GM12801 (cell line): ENCODE data around the gene GPX4.

Source experiments
- TF ChIP-seq, protein P1 (sequence below): IDR thresholded peaks from one replicate; pipeline ENCODE4 v1.5.1; 2011; ENCODE audit warnings: control low read depth; ENCODE audit not compliant: insufficient read length; ENCODE audit errors: extremely low read depth

GPX4 gene

DNA sequence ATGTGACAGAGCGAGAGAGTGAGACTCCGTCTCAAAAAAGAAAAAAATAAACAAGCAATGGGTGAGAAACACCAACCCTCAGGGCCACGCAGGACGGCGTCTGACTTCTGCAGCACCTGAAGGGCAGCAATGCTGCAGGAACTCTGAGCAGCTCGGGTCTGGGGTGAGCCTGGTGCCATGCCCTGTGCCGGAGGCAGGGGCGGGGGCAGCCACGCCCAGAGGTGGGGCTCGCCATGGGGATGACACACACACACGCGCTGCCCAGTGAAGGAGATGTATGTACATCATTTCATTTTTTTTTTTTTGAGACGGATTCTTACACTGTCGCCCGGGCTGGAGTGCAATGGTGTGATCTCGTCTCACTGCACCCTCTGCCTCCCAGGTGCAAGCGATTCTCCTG lies 24.3 kb downstream of the GPX4 start:
- TF ChIP-seq, protein P1, sequence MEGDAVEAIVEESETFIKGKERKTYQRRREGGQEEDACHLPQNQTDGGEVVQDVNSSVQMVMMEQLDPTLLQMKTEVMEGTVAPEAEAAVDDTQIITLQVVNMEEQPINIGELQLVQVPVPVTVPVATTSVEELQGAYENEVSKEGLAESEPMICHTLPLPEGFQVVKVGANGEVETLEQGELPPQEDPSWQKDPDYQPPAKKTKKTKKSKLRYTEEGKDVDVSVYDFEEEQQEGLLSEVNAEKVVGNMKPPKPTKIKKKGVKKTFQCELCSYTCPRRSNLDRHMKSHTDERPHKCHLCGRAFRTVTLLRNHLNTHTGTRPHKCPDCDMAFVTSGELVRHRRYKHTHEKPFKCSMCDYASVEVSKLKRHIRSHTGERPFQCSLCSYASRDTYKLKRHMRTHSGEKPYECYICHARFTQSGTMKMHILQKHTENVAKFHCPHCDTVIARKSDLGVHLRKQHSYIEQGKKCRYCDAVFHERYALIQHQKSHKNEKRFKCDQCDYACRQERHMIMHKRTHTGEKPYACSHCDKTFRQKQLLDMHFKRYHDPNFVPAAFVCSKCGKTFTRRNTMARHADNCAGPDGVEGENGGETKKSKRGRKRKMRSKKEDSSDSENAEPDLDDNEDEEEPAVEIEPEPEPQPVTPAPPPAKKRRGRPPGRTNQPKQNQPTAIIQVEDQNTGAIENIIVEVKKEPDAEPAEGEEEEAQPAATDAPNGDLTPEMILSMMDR = no peak

DNA sequence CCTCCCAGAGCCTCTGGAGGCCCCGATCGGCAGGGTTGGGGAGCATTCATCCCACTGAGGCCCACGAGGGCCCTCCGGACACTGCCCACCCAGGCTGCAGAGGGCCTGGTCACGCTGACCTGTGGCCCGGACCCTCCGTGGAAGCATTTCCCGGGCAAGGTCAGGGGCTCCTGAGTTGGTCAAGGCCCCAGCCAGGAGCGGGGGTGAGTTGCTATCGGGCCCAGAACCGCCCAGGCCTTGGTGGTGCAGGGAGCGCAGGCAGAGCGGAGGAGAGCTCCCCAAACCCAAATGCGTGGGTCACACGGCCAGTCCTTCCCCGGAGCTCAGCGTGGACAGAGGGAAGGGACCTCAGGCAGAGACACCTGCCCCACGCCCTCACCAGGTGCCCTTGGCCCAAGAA lies 25.7 kb downstream of the GPX4 start:
- TF ChIP-seq, protein P1 = no peak

DNA sequence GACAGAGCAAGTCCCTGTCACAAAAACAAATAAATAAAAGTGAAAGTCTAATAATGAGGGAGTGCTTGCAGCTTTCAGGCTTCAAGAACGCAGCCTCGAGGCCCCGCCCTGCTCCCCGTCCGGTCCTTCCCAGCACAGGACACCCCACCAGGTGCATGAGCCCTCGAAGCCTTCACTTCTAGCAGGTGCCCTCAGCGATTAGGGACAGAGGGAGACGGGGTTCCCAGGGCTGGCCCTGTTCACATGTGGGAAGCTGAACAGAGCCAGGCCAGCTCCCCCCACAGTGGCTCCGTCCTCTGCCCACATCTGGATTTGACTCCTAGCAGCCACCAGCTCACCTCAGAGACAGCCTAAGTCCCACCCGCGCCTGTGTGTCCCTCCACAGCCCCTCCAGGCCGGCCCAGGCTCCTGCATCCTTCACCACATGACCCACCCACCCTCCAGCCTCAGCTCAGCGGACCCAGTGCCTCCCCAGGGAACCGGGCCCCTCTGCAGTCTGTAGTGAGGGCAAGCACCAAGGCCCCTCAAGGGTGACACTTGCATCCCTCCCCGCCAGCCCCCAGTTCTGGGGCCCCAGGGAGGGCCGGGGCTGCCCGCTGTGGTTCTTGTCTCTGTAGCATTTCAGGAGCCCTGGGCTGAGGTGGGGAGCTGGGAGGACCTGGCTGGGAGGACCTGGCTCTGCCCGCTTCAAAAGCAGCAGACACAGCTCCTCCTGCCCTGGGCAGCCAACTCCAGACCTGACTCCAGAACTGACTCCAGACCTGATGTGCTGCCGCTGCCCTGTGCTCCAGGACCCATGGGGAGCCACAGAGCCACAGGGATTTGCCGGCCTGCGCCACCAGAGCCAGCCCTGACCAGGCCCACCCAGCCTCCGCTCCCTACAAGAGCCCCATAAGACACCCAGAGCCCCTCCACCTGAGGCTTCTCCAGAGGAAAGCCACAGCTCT lies 27.2 kb downstream of the GPX4 start:
- TF ChIP-seq, protein P1 = no peak

DNA sequence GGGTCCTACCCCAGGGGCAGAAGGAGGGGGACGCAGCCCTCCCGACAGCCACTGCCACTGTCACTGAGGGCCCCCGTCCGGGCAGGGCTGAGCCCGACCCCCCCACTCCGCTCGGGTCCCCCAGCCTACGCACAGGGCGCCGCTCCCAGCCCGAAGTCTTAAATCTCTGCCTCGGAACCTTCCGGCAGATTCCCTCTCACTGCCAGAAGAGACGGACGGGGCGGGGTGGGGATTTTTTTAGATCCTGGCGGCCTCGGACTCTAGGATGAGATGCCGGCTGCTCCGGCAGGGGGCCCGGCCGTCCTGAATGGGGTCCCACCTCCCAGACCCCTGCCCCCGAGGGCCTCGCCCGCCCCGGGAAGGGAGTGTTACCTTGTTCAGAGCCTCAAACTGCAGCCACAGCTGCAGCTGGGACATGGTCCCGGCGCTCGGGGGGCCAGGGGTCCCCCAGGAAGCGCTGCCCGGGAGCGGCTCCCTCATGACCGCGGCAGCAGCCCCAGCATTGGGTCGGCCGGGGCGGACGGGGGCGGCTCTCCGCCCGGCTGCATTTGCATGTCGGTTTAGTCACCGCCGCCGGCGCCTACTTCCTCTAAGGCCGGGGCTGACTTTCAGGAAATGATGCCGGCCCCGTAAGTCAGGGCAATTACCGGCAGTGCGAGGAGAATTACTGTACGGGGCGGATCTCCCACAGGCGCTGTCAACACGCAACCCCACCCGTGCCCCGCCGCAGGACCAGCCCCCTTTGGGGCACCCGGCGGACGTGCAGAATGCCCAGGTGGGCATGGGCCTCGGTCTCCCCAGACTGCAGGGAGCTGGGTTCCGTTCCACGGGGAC lies 28.1 kb downstream of the GPX4 start:
- TF ChIP-seq, protein P1 = no peak

DNA sequence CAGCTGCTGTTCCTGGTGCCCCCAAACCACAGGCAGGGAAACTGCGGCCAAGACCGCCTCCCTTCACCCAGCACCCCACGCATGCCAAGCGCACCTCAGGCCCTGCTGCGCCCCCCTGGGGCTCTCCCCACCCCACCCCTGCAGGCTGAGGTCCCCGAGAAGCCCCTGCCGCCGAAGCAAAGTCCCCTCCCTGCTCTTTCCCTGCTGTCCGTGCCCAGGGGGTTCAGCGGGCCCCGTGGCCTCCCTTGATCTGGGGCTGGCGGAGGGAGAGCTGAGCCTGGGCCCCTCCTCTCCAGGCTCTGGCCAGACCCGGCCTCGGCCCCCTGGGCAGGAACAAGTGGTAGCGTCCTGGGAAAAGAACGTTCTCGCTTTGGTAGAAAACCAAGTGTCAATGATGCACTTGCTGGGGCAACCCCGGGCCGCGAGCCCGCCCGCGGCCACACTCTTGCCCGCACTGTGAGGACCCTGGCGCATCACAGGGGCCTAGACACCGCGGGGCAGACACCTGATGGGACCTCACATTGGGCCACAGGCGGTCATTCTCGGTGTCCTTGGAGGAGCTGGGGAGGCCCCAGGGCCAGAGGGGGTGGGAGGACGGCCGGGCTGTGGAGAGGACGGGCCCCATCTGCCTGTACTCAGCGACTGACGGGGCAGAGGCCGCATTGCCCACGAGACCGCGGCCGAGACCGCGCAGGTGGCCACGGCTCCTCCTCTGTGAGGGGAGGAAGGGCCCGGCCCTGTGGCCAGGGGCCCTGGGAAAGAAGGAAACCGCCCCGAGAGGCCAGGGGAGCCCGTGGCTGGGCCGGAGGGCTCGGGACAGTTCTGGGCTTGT lies 29.0 kb downstream of the GPX4 start:
- TF ChIP-seq, protein P1 = no peak

DNA sequence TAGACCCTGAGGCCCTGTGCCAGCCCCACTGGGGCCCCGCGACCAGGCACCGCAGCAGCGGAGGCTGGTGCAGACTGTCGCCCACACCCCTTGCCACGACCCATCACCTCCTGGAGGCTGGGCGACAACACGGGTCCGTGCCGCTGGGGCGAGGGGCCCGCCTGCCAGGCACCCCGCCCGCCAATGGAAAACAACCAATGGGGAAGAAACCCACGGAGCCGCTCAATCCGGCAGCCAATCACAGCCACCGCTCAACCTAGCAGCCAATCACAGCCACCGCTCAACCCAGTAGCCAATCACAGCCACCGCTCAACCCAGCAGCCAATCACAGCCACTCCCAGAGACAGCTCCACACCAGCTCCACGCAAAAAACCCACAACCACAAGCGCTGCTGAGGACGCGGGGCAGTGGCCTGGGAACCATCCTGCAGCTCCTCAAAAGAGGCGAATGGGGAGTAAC lies 29.7 kb downstream of the GPX4 start:
- TF ChIP-seq, protein P1 = no peak

DNA sequence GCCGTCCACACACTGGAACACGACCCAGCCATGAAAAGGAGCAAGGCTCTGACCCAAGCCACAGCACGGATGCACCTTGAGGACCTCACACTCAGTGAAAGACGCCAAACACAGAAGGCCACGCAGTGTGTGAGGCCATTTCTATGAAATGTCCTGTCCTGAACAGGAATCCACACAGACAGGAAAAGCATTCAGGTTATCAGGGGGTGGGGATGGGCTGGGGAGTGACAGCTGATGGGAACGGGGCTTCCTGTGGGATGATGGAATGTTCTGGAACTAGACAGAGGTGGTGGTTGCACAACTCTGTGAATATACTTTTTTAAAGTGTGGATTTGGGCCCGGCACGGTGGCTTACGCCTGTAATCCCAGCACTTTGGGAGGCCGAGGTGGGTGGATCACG lies 30.6 kb downstream of the GPX4 start:
- TF ChIP-seq, protein P1 = no peak
